ENCODE results near the gene ZFP30.

ZFP30 gene

DNA sequence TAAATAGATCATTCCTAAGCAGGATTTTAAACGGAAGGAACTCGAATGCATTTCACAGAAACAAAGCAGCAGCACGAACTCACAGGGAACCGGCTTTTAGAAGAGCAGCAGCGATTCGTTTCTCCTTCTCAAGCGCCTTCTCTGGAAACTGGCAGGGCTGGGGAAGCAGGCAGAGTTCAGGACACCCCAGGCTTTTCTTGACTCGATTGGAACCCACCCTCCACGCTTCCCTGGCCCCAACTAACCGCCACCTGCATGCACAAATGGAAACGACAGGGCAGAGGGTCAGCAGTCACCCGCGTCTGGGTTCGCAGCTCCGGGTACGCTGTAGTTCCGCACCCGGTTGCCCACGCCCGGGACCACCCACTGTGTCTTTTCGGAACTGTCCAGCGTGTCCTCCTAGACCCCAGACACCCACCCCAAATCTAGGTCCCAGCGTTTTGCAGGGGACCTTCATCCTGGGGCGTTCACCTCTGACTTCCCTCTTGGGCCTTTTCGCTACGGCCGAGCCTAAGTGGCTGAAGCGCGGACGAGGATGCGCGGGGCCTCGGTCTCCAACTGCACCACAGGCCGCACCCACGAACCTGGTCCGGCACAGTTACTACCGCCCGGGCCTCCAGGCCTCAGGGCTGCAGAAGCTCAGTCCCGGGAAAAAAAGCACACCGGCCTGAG lies 500 bp downstream of the ZFP30 start:
- H3K4me3 ChIP-seq (ENCODE audit: low read depth in 1 of 2, low read length in 1 of 2): peak overlapping the region; percentile 67 to 70

DNA sequence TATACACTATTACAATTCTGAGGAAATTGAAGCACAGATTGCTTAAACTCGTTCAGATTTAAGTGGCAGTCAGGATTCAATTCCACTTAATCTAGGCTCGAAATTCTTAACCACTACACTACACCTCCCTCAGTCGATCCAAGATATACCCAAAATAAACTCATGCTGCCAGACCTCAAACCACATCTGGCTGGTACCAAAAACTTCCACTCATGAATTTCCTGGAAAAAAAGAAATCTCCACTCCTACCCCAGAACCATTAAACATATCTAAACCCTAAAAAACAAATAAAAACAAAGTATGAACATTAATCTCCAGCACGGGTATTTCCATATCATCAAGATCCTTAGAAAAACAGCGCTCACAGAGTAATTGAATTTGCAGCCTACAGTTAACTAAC lies 1.1 kb downstream of the ZFP30 start:
- Histone ChIP-seq H3K4me1 (ENCODE audit: control insufficient read depth in 1 of 2, insufficient read depth in 1 of 2, low read depth in 1 of 2, low read length in 1 of 2) (peaks cover 20 to 22% of the 10 kb centered on the region in 2 experiments), H3K27ac (no peak overlapping the region), H3K36me3 (no peaks in the 10 kb centered on the region), H3K27me3 (peaks cover 19% of the 10 kb centered on the region), H3K9me3 (no peaks in the 10 kb centered on the region), H3K4me3 (ENCODE audit: low read depth in 1 of 2, low read length in 1 of 2) (peak overlapping the region; percentile 67 to 70)
- TF ChIP-seq, protein P1, sequence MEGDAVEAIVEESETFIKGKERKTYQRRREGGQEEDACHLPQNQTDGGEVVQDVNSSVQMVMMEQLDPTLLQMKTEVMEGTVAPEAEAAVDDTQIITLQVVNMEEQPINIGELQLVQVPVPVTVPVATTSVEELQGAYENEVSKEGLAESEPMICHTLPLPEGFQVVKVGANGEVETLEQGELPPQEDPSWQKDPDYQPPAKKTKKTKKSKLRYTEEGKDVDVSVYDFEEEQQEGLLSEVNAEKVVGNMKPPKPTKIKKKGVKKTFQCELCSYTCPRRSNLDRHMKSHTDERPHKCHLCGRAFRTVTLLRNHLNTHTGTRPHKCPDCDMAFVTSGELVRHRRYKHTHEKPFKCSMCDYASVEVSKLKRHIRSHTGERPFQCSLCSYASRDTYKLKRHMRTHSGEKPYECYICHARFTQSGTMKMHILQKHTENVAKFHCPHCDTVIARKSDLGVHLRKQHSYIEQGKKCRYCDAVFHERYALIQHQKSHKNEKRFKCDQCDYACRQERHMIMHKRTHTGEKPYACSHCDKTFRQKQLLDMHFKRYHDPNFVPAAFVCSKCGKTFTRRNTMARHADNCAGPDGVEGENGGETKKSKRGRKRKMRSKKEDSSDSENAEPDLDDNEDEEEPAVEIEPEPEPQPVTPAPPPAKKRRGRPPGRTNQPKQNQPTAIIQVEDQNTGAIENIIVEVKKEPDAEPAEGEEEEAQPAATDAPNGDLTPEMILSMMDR (IDR thresholded peaks at IDR 0.05): no peak

More for the DNA sequence above, 500 bp downstream of the ZFP30 start:
- no peaks in the 10 kb centered on the region for H3K9me3 ChIP-seq
- peaks cover 19% of the 10 kb centered on the region for H3K27me3 ChIP-seq
- no peaks in the 10 kb centered on the region for H3K36me3 ChIP-seq
- TF ChIP-seq, protein P1 (IDR thresholded peaks at IDR 0.05): no peak
- H3K27ac ChIP-seq: peak overlapping the region; percentile 67
- peaks cover 20 to 22% of the 10 kb centered on the region in 2 experiments for H3K4me1 ChIP-seq (ENCODE audit: control insufficient read depth in 1 of 2, insufficient read depth in 1 of 2, low read depth in 1 of 2, low read length in 1 of 2)

DNA sequence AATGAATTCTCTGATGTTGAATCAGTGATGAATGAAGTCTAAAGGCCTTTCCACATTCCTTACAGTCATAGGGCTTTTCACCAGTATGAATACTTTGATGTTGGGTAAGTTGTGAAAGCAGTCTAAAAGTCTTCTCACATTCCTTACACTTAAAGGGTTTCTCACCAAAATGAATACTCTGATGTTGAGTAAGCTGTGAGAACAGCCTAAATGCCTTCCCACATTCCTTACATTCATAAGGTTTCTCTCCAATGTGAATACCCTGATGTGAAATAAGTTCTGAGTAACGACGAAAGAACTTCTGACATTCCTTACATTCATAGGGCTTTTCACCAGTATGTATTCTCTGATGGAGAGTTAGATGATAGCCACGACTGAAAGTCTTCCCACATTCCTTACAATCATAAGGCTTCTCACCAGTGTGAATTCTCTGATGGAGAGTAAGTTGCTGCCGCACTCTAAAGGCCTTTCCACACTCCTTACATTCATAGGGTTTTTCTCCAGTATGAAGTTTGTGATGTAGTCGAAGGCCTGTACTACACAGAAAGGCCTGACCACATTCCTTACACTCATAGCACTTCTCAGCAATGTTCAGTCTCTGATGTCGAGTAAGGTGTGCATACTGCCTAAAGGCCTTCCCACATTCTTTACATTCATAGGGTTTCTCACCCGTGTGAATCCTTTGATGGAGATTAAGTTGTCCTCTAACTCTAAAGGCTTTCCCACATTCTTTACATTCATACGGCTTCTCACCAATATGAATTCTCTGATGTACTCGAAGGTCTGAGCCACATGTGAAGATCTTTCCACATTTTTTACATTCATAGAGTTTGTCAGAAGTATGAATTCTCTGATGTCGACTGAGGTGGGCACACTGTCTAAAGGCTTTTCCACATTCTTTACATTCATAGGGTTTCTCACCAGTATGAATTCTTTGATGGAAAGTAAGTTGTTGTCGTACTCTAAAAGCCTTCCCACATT lies 19.9 kb downstream of the ZFP30 start:
- H3K9me3 ChIP-seq: peaks cover 37% of the 10 kb centered on the region

DNA sequence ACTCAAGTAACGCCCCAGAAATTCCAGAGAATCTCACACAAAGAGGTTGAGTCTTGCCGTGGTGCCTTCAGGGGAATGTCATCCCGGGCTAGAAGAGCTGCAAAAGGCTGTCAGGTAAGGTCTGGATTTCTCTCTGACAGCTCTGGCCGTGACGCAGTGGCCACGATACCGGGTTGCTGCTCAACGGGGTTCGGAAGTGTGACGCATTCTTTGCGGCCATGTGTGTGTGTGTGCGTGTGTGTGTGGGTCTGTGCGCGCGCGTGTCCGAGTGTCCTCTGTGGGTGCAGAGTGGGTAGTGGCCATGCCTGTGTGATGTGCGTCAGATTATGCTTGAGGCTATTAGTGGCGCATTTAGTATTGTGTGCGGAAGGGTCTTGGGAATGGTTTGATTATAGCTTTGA lies 60.3 kb downstream of the ZFP30 start:
- H3K27ac ChIP-seq: no peak overlapping the region
- peaks cover 16% of the 10 kb centered on the region for H3K27me3 ChIP-seq
- H3K4me3 ChIP-seq (ENCODE audit: low read depth in 1 of 2, low read length in 1 of 2): peak overlapping the region; percentile 66 to 74
- no peaks in the 10 kb centered on the region for H3K36me3 ChIP-seq
- peaks cover 10% of the 10 kb centered on the region for H3K9me3 ChIP-seq
- TF ChIP-seq, protein P1 (IDR thresholded peaks at IDR 0.05): no peak
- peaks cover 15 to 16% of the 10 kb centered on the region in 2 experiments for H3K4me1 ChIP-seq (ENCODE audit: control insufficient read depth in 1 of 2, insufficient read depth in 1 of 2, low read depth in 1 of 2, low read length in 1 of 2)

More for the DNA sequence above, 19.9 kb downstream of the ZFP30 start:
- Histone ChIP-seq H3K27me3 (no peaks in the 10 kb centered on the region), H3K4me1 (ENCODE audit: control insufficient read depth in 1 of 2, insufficient read depth in 1 of 2, low read depth in 1 of 2, low read length in 1 of 2) (no peaks in the 10 kb centered on the region), H3K4me3 (ENCODE audit: low read depth in 1 of 2, low read length in 1 of 2) (no peak overlapping the region), H3K27ac (no peak overlapping the region), H3K36me3 (no peaks in the 10 kb centered on the region)
- TF ChIP-seq, protein P1 (IDR thresholded peaks at IDR 0.05): no peak

DNA sequence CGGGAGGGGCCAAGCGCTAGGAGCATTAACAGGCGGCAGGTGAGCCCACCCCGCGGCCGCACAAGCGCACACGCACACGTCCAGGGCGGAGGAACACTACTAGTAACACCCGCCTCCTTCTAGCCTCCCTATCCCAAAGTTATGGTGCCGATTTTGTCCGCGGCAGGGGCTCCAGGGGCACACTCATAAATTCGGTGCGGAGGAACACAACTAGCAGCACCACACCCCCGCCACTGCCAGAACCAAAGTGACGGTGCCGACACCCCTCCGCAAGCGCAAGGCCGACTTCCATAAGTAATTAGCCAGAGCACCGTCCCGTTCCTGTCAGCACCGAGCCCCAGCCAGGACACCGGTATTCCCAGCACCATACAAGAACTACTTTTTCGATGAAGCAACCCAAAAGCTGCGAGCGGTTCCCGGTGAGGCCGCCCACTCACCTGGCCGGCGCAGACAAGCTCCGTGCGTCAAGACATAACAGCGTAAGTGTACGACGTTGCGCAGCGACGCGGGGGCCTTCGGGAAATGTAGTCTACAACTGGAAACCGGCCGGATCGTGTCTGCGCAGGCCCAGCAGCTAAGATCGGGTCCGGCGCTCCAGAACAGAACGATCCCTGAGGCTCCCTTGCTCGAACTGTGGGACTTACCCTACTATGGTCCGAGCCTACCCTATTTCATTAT lies 60.8 kb downstream of the ZFP30 start, which contains the start of the genes ZNF540 and ZNF571:
Gene ZNF540, plus strand, starts transcription at position 573 of the 678 bp plus-strand sequence. CDS start 3,572 bp downstream, outside the sequence.
Gene ZNF571, minus strand, starts transcription at position 489 of the 678 bp plus-strand sequence. CDS start 8,116 bp downstream, outside the sequence.
- no peak within 1 kb of the TSS for H3K27ac ChIP-seq
- peaks cover 16% of the 10 kb centered on the region for H3K27me3 ChIP-seq
- TF ChIP-seq, protein P1 (IDR thresholded peaks at IDR 0.05): no peak
- no peaks in the 10 kb centered on the region for H3K36me3 ChIP-seq
- peaks cover 10% of the 10 kb centered on the region for H3K9me3 ChIP-seq
- H3K4me3 ChIP-seq (ENCODE audit: low read depth in 1 of 2, low read length in 1 of 2): peak within 1 kb of the TSS; percentile 66 to 74
- peaks cover 15 to 16% of the 10 kb centered on the region in 2 experiments for H3K4me1 ChIP-seq (ENCODE audit: control insufficient read depth in 1 of 2, insufficient read depth in 1 of 2, low read depth in 1 of 2, low read length in 1 of 2)
